Germinal center (tissue), 1 donor: ENCODE results near the gene KCNQ4.

ENCODE experiments used
- DNase-seq: peaks from one replicate; pipeline ENCODE4 v3.0.0; 2012; ENCODE audit warnings: mixed read lengths, low spot score

KCNQ4 gene

GRCh38 chr1:40820251-40820797, 36.7 kb downstream of the KCNQ4 start:
- no peak for DNase-seq

- DNase-seq: no peak
Observed at GRCh38 chr1:40820911-40821693, 37.5 kb downstream of the KCNQ4 start.

GRCh38 chr1:40822890-40823289, 39.3 kb downstream of the KCNQ4 start:
- DNase-seq: no peak

GRCh38 chr1:40823345-40823744, 39.8 kb downstream of the KCNQ4 start:
- no peak for DNase-seq

GRCh38 chr1:40823983-40824382, 40.4 kb downstream of the KCNQ4 start:
- DNase-seq: no peak

GRCh38 chr1:40824591-40825434, 41.2 kb downstream of the KCNQ4 start:
- no peak for DNase-seq

GRCh38 chr1:40825435-40825788, 41.8 kb downstream of the KCNQ4 start:
- DNase-seq: no peak

- DNase-seq: no peak
Observed at GRCh38 chr1:40825996-40826395, 42.4 kb downstream of the KCNQ4 start.

GRCh38 chr1:40829631-40830245, 46.2 kb downstream of the KCNQ4 start:
- DNase-seq: no peak

- no peak for DNase-seq
Observed at GRCh38 chr1:40830419-40830943, 46.9 kb downstream of the KCNQ4 start.

- no peak for DNase-seq
Observed at GRCh38 chr1:40831001-40831732, 47.6 kb downstream of the KCNQ4 start.

- no peak for DNase-seq
Observed at GRCh38 chr1:40833979-40834378, 50.4 kb downstream of the KCNQ4 start.

GRCh38 chr1:40834968-40835545, 51.5 kb downstream of the KCNQ4 start:
- no peak for DNase-seq

- DNase-seq: no peak
Observed at GRCh38 chr1:40836283-40836682, 52.7 kb downstream of the KCNQ4 start.

- DNase-seq: no peak
Observed at GRCh38 chr1:40837601-40838000, 54.0 kb downstream of the KCNQ4 start.

GRCh38 chr1:40838045-40838979, 54.7 kb downstream of the KCNQ4 start:
- DNase-seq: no peak

- DNase-seq: no peak
Observed at GRCh38 chr1:40838980-40839942, 55.7 kb downstream of the KCNQ4 start.

- DNase-seq: no peak
Observed at GRCh38 chr1:40839943-40840335, 56.4 kb downstream of the KCNQ4 start.
